HG03378 (cell line): ENCODE measurements around the gene ALG1L2.
"Not testable (repeated sequence)": the region's sequence is repeated elsewhere in the genome, so short reads cannot be mapped to it uniquely, and the experiment has no call there.

Experiments used
- ATAC-seq: cut with Tn5 transposase; IDR thresholded peaks from one replicate; pipeline ENCODE4 v1.9.1; 2021; ENCODE audit warnings: mild to moderate bottlenecking, moderate library complexity; ENCODE audit not compliant: unreplicated experiment

Gene ALG1L2

GRCh38 chr3:130093741-130094391 is 12.2 kb downstream of the ALG1L2 start:
- ATAC-seq: no peak

- not testable (repeated sequence) for ATAC-seq
Measured at GRCh38 chr3:130094491-130094941, 12.9 kb downstream of the ALG1L2 start.

DNA sequence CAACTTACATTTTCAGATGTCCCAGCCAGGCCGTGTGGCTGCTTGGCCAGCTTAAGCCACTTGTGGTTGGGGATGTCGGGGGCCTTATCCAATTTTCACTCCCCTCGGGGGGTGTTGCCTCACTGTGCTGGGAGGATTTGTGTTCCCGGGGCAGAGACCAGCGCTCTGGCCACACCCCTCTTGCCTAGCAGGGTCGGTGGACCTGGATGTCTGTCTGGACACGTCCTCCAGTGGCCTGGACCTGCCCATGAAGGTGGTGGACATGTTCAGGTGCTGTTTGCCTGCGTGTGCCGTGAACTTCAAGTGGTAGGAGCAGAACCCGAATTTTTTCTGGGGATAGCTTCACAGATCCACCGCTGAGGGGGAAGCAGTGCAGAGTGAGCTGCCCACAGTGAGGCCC is 14.2 kb downstream of the ALG1L2 start:
- ATAC-seq: not testable (repeated sequence)

DNA sequence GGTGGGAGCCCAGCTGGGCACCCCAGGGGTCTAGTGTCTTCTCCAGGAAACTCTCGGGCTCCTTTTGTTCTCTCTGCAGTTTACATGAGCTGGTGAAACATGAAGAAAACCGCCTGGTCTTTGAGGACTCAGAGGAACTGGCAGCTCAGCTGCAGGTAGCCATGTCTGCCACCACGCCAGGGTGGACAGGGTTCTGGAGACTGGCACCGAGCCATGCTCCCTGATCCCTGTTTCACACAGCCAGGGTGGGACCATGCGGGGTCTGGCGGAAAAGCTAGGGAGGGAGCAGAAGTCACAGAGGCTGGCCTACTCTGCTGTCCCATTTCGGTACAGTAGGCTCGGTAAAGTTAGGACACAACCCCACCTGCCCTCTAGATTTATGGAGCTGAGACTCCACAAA is 15.5 kb downstream of the ALG1L2 start:
- ATAC-seq: not testable (repeated sequence)

DNA sequence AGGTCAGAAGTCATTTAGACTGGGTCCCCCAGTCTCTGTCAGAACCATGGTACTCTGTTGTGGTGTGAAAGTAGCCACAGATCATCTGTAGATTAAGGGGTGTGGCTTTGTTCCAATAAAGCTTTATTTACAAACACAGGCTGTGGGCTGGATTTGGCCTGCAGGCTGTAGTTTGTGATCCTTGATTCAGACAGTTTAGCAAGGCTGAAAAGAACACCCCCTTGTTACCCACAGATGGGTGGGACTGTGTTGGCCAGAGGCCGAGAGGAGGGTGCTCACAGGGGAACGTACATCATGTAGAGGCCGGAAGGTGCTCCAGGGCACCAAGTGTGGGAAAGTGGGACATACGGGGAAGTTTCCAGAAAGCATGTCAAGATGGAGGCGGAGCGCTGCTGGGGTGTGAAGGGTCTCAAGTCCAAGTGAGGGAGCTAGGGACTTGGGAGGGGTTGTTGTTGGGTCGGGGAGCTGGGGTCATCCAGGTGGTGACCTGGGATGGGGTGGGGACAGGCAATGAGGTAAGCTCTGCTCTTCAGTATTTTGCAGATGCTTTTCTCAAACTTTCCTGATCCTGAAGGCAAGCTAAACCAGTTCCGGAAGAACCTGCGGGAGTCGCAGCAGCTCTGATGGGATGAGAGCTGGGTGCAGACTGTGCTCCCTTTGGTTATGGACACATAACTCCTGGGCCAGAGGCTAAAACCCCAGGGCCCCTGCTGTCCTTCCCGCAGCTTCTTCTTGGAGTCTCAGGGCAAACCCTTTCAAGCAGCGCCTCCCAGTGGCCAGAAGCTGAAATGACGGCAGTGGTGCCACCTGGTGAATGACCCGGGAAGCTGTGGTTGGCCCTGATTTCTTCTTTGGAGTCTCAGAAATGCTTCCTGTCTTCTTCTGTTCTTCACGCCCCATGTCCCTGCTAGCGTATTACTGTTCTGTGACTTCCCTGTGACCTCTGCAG is 16.3 kb downstream of the ALG1L2 start:
- ATAC-seq: not testable (repeated sequence)

- not testable (repeated sequence) for ATAC-seq
Measured at GRCh38 chr3:130098639-130099385, 17.2 kb downstream of the ALG1L2 start.

- not testable (repeated sequence) for ATAC-seq
Measured at GRCh38 chr3:130102545-130102944, 20.9 kb downstream of the ALG1L2 start.

DNA sequence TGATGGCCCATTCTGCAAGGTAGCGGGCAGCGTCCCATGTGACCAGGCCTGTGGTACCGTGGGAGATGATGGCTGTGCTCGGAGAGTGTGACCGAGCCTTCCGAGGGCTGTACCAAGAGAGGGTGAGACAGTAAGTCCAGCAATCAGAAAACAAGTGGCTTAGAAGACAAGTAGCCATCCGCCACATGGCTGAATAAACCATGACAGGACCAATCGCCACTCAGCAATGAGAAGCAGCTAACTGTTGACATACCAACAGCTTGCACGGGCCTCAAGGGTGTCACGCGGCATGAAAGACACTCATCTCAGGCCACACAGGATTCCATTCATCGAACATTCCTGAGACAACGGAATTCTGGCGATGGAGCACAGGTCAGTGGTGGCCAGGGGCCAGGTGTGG is 22.6 kb downstream of the ALG1L2 start:
- ATAC-seq: not testable (repeated sequence)

GRCh38 chr3:130107333-130107995 is 25.8 kb downstream of the ALG1L2 start:
- not testable (repeated sequence) for ATAC-seq

DNA sequence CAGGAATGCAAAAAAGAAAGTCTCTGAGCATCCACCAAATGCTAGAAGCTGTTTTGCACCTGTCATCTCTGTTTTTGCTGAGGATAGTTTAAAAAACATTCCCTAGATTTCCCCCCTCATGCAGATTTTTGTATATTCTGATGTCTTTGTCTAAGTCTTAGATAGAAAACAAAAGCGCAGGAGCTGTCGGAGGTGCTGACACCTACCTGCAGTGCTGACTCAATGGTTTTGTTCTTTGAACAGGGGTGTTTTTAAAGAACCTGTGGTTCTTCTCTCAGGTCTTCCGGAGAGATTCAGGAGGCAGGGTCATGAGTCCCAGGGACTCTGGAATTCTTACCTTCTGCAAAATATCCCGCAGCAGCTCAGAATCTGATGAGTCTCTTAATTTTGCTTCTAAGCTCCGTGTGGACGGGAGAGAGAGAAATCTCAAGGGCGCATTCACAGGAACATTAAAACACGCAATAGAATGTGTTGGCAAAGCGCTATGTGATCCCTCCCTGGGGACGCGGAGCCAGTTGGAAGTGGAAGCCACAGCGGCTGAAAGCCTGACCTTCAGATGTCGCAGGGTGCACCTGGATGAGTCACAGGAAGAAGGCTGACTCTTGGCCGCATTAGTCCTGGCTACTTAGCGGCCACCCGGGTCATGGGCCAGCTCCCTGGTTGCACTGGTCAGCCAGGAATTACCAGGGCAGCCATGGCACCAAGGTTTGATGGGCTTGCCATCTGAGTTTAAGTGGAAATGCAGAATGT is 27.4 kb downstream of the ALG1L2 start:
- ATAC-seq: not testable (repeated sequence)

- ATAC-seq: not testable (repeated sequence)
Measured at GRCh38 chr3:130110386-130111169, 28.9 kb downstream of the ALG1L2 start.

GRCh38 chr3:130111185-130111864 is 29.7 kb downstream of the ALG1L2 start:
- peak; percentile 87 for ATAC-seq

DNA sequence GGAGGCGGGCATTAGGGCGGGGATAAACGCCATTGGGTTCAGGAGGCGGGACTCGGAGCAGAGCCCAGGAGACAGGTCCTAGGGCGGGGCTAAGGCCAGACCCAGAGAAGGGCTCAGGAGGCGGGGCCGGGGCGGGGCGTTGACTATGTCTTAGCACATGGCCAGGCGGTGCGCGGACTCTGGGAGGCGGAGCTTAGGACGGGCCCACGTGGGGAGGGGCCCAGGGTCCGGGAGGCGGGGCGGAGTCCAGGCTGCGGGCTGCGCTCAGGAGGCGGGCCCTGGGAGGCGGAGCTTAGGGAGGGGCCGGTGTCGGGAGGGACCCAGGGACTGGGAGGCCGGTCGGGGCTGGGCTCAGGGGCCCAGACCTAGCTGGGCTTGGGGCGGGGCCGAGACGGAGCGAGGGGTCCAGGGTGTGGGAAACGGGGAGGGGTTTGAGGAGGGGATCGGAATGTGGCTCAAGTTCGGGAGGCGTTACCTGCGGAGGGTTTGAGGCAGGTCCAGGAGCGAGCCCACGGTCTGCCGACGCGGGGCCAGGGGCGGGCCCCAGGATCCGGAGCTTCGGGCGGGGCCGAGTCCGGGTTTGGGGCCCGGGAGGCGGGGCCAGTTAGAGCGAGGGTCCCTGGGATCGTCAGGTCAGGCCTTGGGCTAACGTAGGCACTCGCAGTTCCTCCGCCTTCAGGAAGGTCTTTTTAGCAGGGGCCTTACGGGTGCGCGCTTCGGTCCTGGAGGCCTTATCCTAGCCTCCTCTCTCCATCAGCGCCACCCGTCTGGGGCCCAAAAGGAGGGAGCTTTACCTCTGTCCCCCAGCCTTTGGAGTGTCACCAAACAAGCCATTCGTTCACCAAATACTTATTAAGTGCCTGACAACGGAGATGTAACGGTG is 30.5 kb downstream of the ALG1L2 start:
- ATAC-seq: peak; percentile 74

DNA sequence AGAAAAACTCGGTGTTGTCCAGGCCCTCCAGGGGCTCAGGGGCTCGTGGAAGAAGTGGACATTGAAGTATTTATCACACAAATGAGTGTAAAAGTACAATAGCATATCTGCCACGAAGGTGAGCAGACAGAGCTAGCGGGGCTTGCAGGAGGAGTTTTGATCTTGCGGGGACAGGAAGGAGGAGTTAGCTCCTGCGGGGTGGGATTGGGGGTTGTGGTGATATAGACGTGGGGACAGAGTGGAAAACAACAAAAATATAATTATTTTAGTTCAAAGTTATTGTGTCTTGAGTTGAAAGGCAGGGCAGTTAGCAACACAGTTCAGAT is 31.1 kb downstream of the ALG1L2 start:
- not testable (repeated sequence) for ATAC-seq

- ATAC-seq: not testable (repeated sequence)
Measured at GRCh38 chr3:130115400-130115799, 33.8 kb downstream of the ALG1L2 start.

DNA sequence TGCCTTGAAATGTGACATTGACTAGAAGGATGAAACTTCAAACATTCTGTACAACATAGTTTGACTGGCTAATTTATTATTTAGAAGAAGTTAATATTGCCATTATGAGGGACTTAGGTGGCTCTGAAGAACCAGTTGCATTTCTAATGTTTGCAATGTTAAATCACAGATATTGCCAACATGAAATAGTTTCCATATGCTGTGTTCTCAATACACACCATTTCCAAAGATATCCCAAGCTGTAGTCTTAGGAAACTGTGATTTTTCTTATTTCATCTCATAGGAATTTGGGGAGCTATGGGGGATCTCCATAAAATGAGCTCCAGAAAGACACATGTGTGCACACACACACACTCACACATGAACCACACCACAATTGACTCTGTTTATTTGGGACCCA is 36.3 kb downstream of the ALG1L2 start:
- ATAC-seq: no peak

DNA sequence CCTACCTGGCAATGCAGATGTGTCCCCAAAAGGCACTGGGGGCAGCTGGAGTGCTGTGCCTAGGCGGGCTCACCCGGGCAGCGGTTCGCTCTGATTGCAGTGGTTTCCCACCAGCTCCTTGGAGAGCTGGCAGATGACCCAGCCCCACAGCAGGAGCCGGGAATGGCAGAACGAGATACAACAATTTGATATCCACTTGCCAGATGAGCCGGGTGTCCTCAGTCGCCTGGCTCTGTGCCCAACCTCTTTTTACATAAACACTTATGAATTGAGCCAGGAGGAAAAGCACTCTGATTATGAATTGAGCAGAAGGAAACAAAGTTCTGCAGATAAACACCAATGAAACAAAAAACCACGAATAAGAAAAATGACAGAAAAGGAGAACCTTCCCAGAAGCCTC is 38.2 kb downstream of the ALG1L2 start:
- not testable (repeated sequence) for ATAC-seq

DNA sequence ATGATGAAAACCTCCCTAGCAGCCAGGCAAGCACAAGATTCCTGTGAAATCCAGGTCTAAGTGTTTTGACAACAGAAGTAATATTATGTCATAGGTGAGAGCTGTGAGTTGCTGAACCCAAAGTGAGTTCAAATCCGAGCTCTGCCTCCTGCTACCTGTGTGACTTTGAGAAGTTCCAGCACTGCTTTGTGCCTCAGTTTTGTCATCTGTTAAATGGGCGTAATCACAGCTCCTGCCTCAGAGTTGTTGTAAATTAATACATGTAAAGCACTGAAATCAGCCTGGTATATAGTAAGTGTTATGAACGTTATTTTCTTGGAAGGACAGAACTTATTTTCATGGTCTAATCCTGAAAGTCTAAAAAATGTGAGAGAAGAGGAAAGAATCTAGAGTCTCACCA is 38.7 kb downstream of the ALG1L2 start:
- not testable (repeated sequence) for ATAC-seq
